K562 (cell line): Measurements from ENCODE around the gene MAP3K4. TPM values are rescaled to one million over a fixed set of nuclear protein-coding genes. Genes with fewer than 3 reads are reported as not detected.
A peak's percentile ranks its signal among the peaks of the same experiment; 100 is the strongest.

Source experiments
- BCL6 ChIP-seq: fragments of 250-450 bp; sonication (Bioruptor Pico); IDR thresholded peaks from 2 replicates; pipeline ENCODE4 v1.4.0; 2020
- ILF3 ChIP-seq: fragments of 450-650 bp; IDR thresholded peaks from 2 replicates; pipeline ENCODE4 v1.6.1; 2018; ENCODE audit warnings: antibody characterized with exemption, mild to moderate bottlenecking, moderate library complexity, borderline replicate concordance
- MCM7 ChIP-seq, 2 experiments: fragments of 450-650 bp; IDR thresholded peaks; 2 replicates each; pipeline ENCODE4 v1.6.1; 2016 to 2018
- PTRF ChIP-seq: fragments of 450-650 bp; IDR thresholded peaks from 2 replicates; pipeline ENCODE4 v1.6.1; 2016; ENCODE audit warnings: mild to moderate bottlenecking, missing genetic modification characterization, missing compliant biosample characterization
- YY1 ChIP-seq, 3 experiments: IDR thresholded peaks; 2 replicates each; pipeline ENCODE4 v1.6.1; 2011; ENCODE audit warnings: low read length in 2 of 3, mild to moderate bottlenecking in 2 of 3, moderate library complexity in 2 of 3, borderline replicate concordance in 1 of 3, control low read depth in 1 of 3, low read depth in 1 of 3; ENCODE audit not compliant: insufficient read depth in 3 of 3, insufficient replicate concordance in 2 of 3, control insufficient read depth in 1 of 3, insufficient read length in 1 of 3; ENCODE audit errors: extremely low read depth in 1 of 3
- ZNF224 ChIP-seq: sonication (generic); formaldehyde crosslinking; IDR thresholded peaks from 2 replicates; pipeline ENCODE4 v1.8.0; 2022; ENCODE audit warnings: mild to moderate bottlenecking, missing genetic modification reagents
- ZNF253 ChIP-seq: fragments of 250-450 bp; sonication (Bioruptor Pico); conservative IDR thresholded peaks from 2 replicates; pipeline ENCODE4 v1.6.1; 2021; ENCODE audit warnings: mild to moderate bottlenecking
- polyA plus RNA-seq, 8 experiments: library from polyadenylated mRNA; depleted of rRNA in 4 of 8; stranded (reverse) in 5 of 8; unstranded in 3 of 8; fragments of >200 nt; fragmentation: Nextera tagmentation in 2 of 8; fragmentation: Illumina TruSeq in 1 of 8; extraction: Ambion mirVana in 2 of 8; extraction: Trizol in 1 of 8; gene quantifications; 2 replicates each; pipeline versions ENCODE4 v1.2.1 to v1.2.3, GENCODE V29; 2011 to 2014; ENCODE audit warnings: inconsistent platforms in 1 of 8, missing spikeins in 1 of 8
- total RNA-seq, 7 experiments: library from RNA; depleted of rRNA in 6 of 7; stranded (reverse); fragments of >200 nt in 6 of 7; fragmentation: Illumina TruSeq in 2 of 7; extraction: Trizol in 2 of 7; gene quantifications; 2 replicates each; pipeline versions ENCODE4 v1.2.1 to v1.2.3, GENCODE V29; 2011 to 2021; ENCODE audit warnings: low replicate concordance in 1 of 7
- TF ChIP-seq, protein P1 (sequence below), 2 experiments: IDR thresholded peaks; 2 replicates each; pipeline ENCODE4 v1.6.1; 2011; ENCODE audit warnings: borderline replicate concordance in 1 of 2, control low read depth in 1 of 2, low read depth in 1 of 2, low read length in 1 of 2, mild to moderate bottlenecking in 1 of 2, mixed read lengths in 1 of 2, moderate library complexity in 1 of 2; ENCODE audit not compliant: insufficient read depth in 1 of 2, insufficient read length in 1 of 2, poor library complexity in 1 of 2, severe bottlenecking in 1 of 2; ENCODE audit errors: extremely low read depth in 1 of 2
- TF ChIP-seq, protein P2 (sequence below): fragments of 250-450 bp; sonication (Bioruptor Pico); IDR thresholded peaks from 2 replicates; pipeline ENCODE4 v1.4.0; 2020; ENCODE audit warnings: mild to moderate bottlenecking, moderate library complexity
- TF ChIP-seq, protein P3 (sequence below): fragments of 450-650 bp; IDR thresholded peaks from 2 replicates; pipeline ENCODE4 v1.6.1; 2016; ENCODE audit warnings: mild to moderate bottlenecking
- TF ChIP-seq, protein P4 (sequence below): fragments of 450-650 bp; IDR thresholded peaks from 2 replicates; pipeline ENCODE4 v1.7.1; 2018; ENCODE audit warnings: mild to moderate bottlenecking, low read depth; ENCODE audit not compliant: partially characterized antibody
- TF ChIP-seq, protein P5 (sequence below): fragments of 450-650 bp; IDR thresholded peaks from 2 replicates; pipeline ENCODE4 v1.6.1; 2018; ENCODE audit warnings: mild to moderate bottlenecking, low read depth; ENCODE audit not compliant: partially characterized antibody
- TF ChIP-seq, protein P6 (sequence below): sonication (generic); formaldehyde crosslinking; IDR thresholded peaks from 2 replicates; pipeline ENCODE4 v1.8.1; 2022; ENCODE audit warnings: missing genetic modification reagents

Gene MAP3K4
- total and polyA plus RNA-seq, 9 of the 15 experiments (the other 6 are each of a cell fraction or from before 2014, with no cell fraction given), result 21.0 to 77.2 (median 48.9) TPM

DNA sequence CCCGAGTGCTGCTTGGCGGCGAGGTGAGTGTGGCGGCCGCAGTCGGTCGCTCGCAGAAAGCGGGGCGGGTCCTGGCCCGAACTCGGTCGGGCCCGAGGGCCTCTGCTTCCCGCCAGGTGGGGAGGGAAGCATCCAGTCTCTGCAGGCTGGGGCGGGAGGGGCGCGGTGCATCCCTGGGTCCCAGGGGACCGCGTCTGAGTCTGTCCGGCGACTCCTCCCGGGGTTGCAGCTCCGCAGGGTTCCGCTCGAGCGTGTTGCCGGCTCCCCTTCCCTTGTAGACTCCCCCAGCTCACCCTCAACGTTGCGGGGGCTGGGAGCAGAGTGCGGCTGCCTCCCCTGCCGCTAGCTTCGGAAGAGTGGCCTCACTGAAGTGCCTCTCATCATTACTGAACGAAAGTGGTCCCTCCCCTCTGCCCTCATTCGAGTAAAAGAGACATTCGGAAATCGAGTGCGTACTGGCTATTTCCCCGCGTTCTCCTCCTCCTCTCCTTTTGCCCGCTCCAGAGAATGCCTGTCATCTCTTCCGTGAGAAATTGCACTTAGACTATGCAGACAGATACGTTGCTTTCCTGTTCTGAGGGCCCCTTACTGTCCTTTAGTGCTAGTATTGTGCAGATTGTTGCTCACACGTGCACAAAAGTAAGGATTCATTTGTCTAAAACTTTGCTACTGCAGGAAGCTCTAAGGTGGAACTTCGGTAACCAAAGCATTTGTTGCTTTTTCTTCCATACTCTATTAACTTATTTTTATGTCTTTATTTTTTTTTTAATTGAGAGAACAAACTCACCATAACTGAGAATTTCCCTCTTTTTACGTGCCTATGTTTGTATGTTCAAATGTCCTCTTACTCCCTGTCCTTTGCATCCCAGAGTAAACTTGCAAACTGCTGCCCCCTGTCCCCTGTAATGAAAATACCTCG is 751 bp downstream of the MAP3K4 start (continued):
- TF ChIP-seq, protein P1, sequence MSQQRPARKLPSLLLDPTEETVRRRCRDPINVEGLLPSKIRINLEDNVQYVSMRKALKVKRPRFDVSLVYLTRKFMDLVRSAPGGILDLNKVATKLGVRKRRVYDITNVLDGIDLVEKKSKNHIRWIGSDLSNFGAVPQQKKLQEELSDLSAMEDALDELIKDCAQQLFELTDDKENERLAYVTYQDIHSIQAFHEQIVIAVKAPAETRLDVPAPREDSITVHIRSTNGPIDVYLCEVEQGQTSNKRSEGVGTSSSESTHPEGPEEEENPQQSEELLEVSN (IDR thresholded peaks at IDR 0.05; ENCODE audit: borderline replicate concordance in 1 of 2, extremely low read depth in 1 of 2, insufficient read depth in 1 of 2, insufficient read length in 1 of 2, low read depth in 1 of 2, low read length in 1 of 2, poor library complexity in 1 of 2, severe bottlenecking in 1 of 2), result peak in 1 of 2 experiments; percentile 3
- TF ChIP-seq ZNF253 (CRISPR knock-in tag) (no peak), PTRF (tag) (no peak), BCL6 (CRISPR knock-in tag) (no peak), ZNF224 (CRISPR knock-in tag) (no peak), MCM7 (IDR thresholded peaks at IDR 0.05) (no peak), YY1 (IDR thresholded peaks at IDR 0.05; ENCODE audit: borderline replicate concordance in 1 of 3, control insufficient read depth in 1 of 3, extremely low read depth in 1 of 3, insufficient read depth in 3 of 3, insufficient read length in 1 of 3, insufficient replicate concordance in 2 of 3, low read depth in 1 of 3, low read length in 2 of 3) (peak in 1 of 3 experiments; percentile 40), ILF3 (no peak)
- TF ChIP-seq, protein P2, sequence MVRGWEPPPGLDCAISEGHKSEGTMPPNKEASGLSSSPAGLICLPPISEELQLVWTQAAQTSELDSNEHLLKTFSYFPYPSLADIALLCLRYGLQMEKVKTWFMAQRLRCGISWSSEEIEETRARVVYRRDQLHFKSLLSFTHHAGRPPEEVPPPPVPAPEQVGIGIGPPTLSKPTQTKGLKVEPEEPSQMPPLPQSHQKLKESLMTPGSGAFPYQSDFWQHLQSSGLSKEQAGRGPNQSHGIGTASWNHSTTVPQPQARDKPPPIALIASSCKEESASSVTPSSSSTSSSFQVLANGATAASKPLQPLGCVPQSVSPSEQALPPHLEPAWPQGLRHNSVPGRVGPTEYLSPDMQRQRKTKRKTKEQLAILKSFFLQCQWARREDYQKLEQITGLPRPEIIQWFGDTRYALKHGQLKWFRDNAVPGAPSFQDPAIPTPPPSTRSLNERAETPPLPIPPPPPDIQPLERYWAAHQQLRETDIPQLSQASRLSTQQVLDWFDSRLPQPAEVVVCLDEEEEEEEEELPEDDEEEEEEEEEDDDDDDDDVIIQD (CRISPR knock-in tag), result no peak
- TF ChIP-seq, protein P3, sequence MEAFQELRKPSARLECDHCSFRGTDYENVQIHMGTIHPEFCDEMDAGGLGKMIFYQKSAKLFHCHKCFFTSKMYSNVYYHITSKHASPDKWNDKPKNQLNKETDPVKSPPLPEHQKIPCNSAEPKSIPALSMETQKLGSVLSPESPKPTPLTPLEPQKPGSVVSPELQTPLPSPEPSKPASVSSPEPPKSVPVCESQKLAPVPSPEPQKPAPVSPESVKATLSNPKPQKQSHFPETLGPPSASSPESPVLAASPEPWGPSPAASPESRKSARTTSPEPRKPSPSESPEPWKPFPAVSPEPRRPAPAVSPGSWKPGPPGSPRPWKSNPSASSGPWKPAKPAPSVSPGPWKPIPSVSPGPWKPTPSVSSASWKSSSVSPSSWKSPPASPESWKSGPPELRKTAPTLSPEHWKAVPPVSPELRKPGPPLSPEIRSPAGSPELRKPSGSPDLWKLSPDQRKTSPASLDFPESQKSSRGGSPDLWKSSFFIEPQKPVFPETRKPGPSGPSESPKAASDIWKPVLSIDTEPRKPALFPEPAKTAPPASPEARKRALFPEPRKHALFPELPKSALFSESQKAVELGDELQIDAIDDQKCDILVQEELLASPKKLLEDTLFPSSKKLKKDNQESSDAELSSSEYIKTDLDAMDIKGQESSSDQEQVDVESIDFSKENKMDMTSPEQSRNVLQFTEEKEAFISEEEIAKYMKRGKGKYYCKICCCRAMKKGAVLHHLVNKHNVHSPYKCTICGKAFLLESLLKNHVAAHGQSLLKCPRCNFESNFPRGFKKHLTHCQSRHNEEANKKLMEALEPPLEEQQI, result peak; percentile 51; the same call in 1 of the 2 replicates
- TF ChIP-seq, protein P4, sequence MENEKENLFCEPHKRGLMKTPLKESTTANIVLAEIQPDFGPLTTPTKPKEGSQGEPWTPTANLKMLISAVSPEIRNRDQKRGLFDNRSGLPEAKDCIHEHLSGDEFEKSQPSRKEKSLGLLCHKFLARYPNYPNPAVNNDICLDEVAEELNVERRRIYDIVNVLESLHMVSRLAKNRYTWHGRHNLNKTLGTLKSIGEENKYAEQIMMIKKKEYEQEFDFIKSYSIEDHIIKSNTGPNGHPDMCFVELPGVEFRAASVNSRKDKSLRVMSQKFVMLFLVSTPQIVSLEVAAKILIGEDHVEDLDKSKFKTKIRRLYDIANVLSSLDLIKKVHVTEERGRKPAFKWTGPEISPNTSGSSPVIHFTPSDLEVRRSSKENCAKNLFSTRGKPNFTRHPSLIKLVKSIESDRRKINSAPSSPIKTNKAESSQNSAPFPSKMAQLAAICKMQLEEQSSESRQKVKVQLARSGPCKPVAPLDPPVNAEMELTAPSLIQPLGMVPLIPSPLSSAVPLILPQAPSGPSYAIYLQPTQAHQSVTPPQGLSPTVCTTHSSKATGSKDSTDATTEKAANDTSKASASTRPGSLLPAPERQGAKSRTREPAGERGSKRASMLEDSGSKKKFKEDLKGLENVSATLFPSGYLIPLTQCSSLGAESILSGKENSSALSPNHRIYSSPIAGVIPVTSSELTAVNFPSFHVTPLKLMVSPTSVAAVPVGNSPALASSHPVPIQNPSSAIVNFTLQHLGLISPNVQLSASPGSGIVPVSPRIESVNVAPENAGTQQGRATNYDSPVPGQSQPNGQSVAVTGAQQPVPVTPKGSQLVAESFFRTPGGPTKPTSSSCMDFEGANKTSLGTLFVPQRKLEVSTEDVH, result no peak
- TF ChIP-seq, protein P5, sequence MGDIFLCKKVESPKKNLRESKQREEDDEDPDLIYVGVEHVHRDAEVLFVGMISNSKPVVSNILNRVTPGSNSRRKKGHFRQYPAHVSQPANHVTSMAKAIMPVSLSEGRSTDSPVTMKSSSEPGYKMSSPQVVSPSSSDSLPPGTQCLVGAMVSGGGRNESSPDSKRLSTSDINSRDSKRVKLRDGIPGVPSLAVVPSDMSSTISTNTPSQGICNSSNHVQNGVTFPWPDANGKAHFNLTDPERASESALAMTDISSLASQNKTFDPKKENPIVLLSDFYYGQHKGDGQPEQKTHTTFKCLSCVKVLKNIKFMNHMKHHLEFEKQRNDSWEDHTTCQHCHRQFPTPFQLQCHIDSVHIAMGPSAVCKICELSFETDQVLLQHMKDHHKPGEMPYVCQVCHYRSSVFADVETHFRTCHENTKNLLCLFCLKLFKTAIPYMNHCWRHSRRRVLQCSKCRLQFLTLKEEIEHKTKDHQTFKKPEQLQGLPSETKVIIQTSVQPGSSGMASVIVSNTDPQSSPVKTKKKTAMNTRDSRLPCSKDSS, result no peak
- TF ChIP-seq, protein P6, sequence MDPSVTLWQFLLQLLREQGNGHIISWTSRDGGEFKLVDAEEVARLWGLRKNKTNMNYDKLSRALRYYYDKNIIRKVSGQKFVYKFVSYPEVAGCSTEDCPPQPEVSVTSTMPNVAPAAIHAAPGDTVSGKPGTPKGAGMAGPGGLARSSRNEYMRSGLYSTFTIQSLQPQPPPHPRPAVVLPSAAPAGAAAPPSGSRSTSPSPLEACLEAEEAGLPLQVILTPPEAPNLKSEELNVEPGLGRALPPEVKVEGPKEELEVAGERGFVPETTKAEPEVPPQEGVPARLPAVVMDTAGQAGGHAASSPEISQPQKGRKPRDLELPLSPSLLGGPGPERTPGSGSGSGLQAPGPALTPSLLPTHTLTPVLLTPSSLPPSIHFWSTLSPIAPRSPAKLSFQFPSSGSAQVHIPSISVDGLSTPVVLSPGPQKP (CRISPR knock-in tag), result no peak
